PC-3 (cell line): ENCODE results near the gene RPL19. TPM values are rescaled to one million over a fixed set of nuclear protein-coding genes. Genes with fewer than 3 reads are reported as not detected.

Experiments
- ATAC-seq: fragments of 200-7000 bp; cut with Tn5 transposase; 2 replicates; pipeline ENCODE4 v1.9.1; 2020; ENCODE audit warnings: mild to moderate bottlenecking, moderate library complexity
- BruUV-seq: library from RNA; stranded (reverse); fragments of 400-500 nt; replicated peaks from 2 replicates; lab custom pipeline; 2021; lab: Mats Ljungman, UMichigan
- CTCF ChIA-PET: fragments of 300-600 bp; sonication (Branson Sonifier 250); formaldehyde crosslinking; loops from one replicate; lab custom pipeline; 2022; ENCODE audit warnings: antibody characterized with exemption; lab: Charles Lee
- POLR2A ChIA-PET: fragments of 300-600 bp; sonication (Branson Sonifier 250); formaldehyde crosslinking; loops from one replicate; lab custom pipeline; 2022; ENCODE audit warnings: antibody characterized with exemption; ENCODE audit not compliant: unreplicated experiment; lab: Charles Lee
- DNase-seq: peaks from one replicate; pipeline ENCODE4 v3.0.0-alpha.2; 2015
- H2AFZ ChIP-seq: fragments of 300-600 bp; sonication (generic); 2 replicates; pipeline ENCODE4 v1.6.0; 2016; ENCODE audit warnings: antibody characterized with exemption, low read length
- H3F3A ChIP-seq: fragments of 300-600 bp; sonication (generic); one replicate; pipeline ENCODE4 v1.6.0; 2017; ENCODE audit warnings: antibody characterized with exemption, low read length, control low read depth, mild to moderate bottlenecking; ENCODE audit not compliant: unreplicated experiment
- H3K27ac ChIP-seq: fragments of 300-600 bp; sonication (generic); 2 replicates; pipeline ENCODE4 v1.5.1; 2016; ENCODE audit warnings: mild to moderate bottlenecking, low read length
- H3K27me3 ChIP-seq: fragments of 300-600 bp; sonication (generic); 2 replicates; pipeline ENCODE4 v1.6.1; 2016; ENCODE audit warnings: low read length, mixed read lengths
- H3K36me3 ChIP-seq: fragments of 300-600 bp; sonication (generic); 2 replicates; pipeline ENCODE4 v1.6.1; 2016; ENCODE audit warnings: low read depth, mixed run types, low read length, mixed read lengths
- H3K4me1 ChIP-seq: fragments of 300-600 bp; sonication (generic); 2 replicates; pipeline ENCODE4 v1.5.1; 2016; ENCODE audit warnings: low read length; ENCODE audit not compliant: insufficient read depth
- H3K4me2 ChIP-seq: fragments of 300-600 bp; sonication (generic); 2 replicates; pipeline ENCODE4 v1.6.0; 2016; ENCODE audit warnings: low read length
- H3K4me3 ChIP-seq: fragments of 300-600 bp; sonication (generic); 2 replicates; pipeline ENCODE4 v1.5.1; 2016; ENCODE audit warnings: mild to moderate bottlenecking, low read length, mixed read lengths
- H3K79me2 ChIP-seq: fragments of 300-600 bp; sonication (generic); 2 replicates; pipeline ENCODE4 v1.6.1; 2017; ENCODE audit warnings: low read length, mixed read lengths
- H3K9ac ChIP-seq: fragments of 300-600 bp; sonication (generic); 2 replicates; pipeline ENCODE4 v1.6.0; 2016; ENCODE audit warnings: mild to moderate bottlenecking, low read length
- H3K9me2 ChIP-seq: fragments of 300-600 bp; sonication (generic); replicated peaks from 2 replicates; pipeline ENCODE4 v1.6.1; 2016; ENCODE audit warnings: mixed run types, low read length, mixed read lengths
- H3K9me3 ChIP-seq: fragments of 300-600 bp; sonication (generic); 2 replicates; pipeline ENCODE4 v1.6.1; 2016; ENCODE audit warnings: low read length, mixed read lengths
- H4K20me1 ChIP-seq: fragments of 300-600 bp; sonication (generic); 2 replicates; pipeline ENCODE4 v1.6.1; 2016; ENCODE audit warnings: low read length, mixed read lengths
- EZH2 ChIP-seq: fragments of 300-600 bp; sonication (generic); IDR thresholded peaks from one replicate; pipeline ENCODE4 v1.6.1; 2017; ENCODE audit warnings: antibody characterized with exemption, mild to moderate bottlenecking, low read length; ENCODE audit not compliant: unreplicated experiment
- EZH2phosphoT487 ChIP-seq: fragments of 300-600 bp; sonication (generic); IDR thresholded peaks from 2 replicates; pipeline ENCODE4 v1.6.1; 2018; ENCODE audit warnings: mild to moderate bottlenecking, antibody characterized with exemption, low read length, borderline replicate concordance
- intact Hi-C: fragments of 100-400 bp; cut with micrococcal nuclease; formaldehyde crosslinking; loops from 2 replicates; pipeline ENCODE4 v1.9.0; 2023
- total RNA-seq: library from RNA; depleted of rRNA; stranded (reverse); fragments of >200 nt; gene quantifications from 2 replicates; pipeline ENCODE4 v1.2.3, GENCODE V29; 2014
- TF ChIP-seq, protein P1 (sequence below): fragments of 300-600 bp; sonication (generic); conservative IDR thresholded peaks from 2 replicates; pipeline ENCODE4 v1.5.1; 2017; ENCODE audit warnings: antibody characterized with exemption, low read depth, mild to moderate bottlenecking, low read length

Gene RPL19
- total RNA-seq, 1 experiment from 2014 or later: 2,509 TPM

DNA sequence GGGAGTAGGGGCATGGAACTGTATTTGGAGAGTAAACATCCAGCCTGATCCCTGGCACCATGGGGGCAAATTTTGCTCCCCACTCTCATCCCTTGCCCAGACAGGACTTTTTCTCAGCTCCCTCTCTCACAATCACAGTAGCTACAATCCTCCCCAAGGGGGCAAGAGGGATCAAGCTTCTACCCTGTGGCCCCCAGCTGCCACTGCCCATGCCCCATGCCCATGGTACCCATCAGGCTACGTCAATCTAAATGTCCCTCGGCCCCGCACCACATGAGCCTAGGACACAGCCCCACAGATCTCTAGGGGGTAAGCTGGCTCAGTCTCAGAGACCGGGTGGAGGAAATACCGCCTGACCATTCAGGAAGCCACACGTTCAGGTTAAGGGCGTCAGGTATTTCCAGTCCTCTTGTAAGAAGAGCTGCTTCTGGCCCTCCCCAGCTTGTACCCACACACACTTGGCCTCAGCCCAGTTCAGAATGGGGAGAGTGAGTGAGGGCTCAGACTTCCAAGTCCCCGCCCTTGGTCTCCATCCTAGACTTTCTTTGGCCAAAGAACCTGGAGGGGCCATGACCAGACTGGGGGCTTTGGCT lies 4.4 kb upstream of the RPL19 start:
- BruUV-seq: no TSS peak
- peaks cover 12% of the 10 kb centered on the region; the same call in 1 of the 2 replicates for H3K4me1 ChIP-seq
- no peaks in the 10 kb centered on the region for H3K27me3 ChIP-seq
- DNase-seq (peak; percentile 20), ATAC-seq (no peak)
- peaks cover 20% of the 10 kb centered on the region for H3K79me2 ChIP-seq
- no peaks in the 10 kb centered on the region for H4K20me1 ChIP-seq
- H3K4me2 ChIP-seq: peak overlapping the region; percentile 91
- ChIA-PET POLR2A (no interaction called here), CTCF (no interaction called here)
- no peak overlapping the region for H3K27ac ChIP-seq
- intact Hi-C loops: no loop called here
- peak overlapping the region; percentile 40; the same call in 1 of the 2 replicates for H3K4me3 ChIP-seq
- no peaks in the 10 kb centered on the region for H3K9me3 ChIP-seq
- H3K9me2 ChIP-seq: no peaks in the 10 kb centered on the region
- peaks cover under 1% of the 10 kb centered on the region; the same call in 1 of the 2 replicates for H3K36me3 ChIP-seq
- H2AFZ ChIP-seq: no peak overlapping the region
- no peaks in the 10 kb centered on the region for H3F3A ChIP-seq
- no peak overlapping the region for H3K9ac ChIP-seq
- TF ChIP-seq EZH2 (no peak), EZH2phosphoT487 (no peak)
- TF ChIP-seq, protein P1, sequence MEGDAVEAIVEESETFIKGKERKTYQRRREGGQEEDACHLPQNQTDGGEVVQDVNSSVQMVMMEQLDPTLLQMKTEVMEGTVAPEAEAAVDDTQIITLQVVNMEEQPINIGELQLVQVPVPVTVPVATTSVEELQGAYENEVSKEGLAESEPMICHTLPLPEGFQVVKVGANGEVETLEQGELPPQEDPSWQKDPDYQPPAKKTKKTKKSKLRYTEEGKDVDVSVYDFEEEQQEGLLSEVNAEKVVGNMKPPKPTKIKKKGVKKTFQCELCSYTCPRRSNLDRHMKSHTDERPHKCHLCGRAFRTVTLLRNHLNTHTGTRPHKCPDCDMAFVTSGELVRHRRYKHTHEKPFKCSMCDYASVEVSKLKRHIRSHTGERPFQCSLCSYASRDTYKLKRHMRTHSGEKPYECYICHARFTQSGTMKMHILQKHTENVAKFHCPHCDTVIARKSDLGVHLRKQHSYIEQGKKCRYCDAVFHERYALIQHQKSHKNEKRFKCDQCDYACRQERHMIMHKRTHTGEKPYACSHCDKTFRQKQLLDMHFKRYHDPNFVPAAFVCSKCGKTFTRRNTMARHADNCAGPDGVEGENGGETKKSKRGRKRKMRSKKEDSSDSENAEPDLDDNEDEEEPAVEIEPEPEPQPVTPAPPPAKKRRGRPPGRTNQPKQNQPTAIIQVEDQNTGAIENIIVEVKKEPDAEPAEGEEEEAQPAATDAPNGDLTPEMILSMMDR: no peak

DNA sequence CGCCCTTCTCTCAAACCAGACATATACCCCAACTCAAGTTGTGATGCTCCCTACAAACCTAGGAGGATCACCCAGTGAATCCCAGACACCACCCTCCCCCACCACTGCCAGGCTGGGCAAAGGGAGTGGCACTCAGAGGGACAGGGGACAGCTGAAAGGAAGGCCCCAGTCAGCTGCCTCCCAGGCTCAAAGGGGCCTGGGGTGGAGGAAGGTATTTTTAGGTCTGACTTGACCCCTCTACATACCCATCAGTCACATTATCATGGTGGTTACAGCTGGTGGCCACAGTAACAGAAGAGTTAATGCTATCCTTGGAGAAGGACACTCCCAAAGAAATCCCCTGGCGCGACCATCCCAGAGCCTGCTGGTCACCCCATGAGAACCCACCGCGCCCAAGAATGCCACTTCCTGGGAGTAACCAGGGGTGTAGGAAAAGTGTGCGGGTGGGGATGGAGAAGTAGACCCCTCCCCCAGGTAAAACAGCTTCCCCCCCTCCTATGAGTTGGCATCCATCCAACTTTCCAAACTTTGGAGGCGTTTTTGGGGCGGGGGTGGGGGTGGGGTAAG lies 3.8 kb upstream of the RPL19 start:
- H3K27me3 ChIP-seq: no peaks in the 10 kb centered on the region
- no TSS peak for BruUV-seq
- H3K9me3 ChIP-seq: no peaks in the 10 kb centered on the region
- intact Hi-C loops: no loop called here
- peak overlapping the region; percentile 91 for H3K4me2 ChIP-seq
- H3K27ac ChIP-seq: no peak overlapping the region
- no peak for DNase-seq
- H3K9me2 ChIP-seq: no peaks in the 10 kb centered on the region
- no peaks in the 10 kb centered on the region for H4K20me1 ChIP-seq
- H3F3A ChIP-seq: no peaks in the 10 kb centered on the region
- H3K79me2 ChIP-seq: peaks cover 27% of the 10 kb centered on the region
- ChIA-PET POLR2A (no interaction called here), CTCF (interaction anchor here (0.6 kb wide), 1 partner anchor 256 kb away, joined by 5 read pairs; no protein-coding TSS in a partner anchor)
- peaks cover 12% of the 10 kb centered on the region; the same call in 1 of the 2 replicates for H3K4me1 ChIP-seq
- TF ChIP-seq EZH2 (no peak), EZH2phosphoT487 (no peak)
- TF ChIP-seq, protein P1: no peak
- peaks cover 5% of the 10 kb centered on the region; the same call in 1 of the 2 replicates for H3K36me3 ChIP-seq
- no peak for ATAC-seq
- H3K9ac ChIP-seq: no peak overlapping the region
- H2AFZ ChIP-seq: no peak overlapping the region
- peak overlapping the region; percentile 40; the same call in 1 of the 2 replicates for H3K4me3 ChIP-seq
